ENCODE data around the gene TSHZ1. TPM values are rescaled to one million over a fixed set of nuclear protein-coding genes. Genes with fewer than 3 reads are reported as not detected.
"Not testable (repeated sequence)": the region's sequence is repeated elsewhere in the genome, so short reads cannot be mapped to it uniquely, and the experiment has no call there.

Gene TSHZ1
- total and polyA plus RNA-seq, 7 donors = 2.0 to 10.5 (median 9.7) TPM

GRCh38 chr18:75183973-75184493 is 26.6 kb upstream of the TSHZ1 start:
- Histone ChIP-seq H3K36me3 (ENCODE audit: insufficient read depth in 1 of 2, low read depth in 1 of 2) (no peaks in the 10 kb centered on the region), H3K4me3 (no peak overlapping the region), H3K9me3 (no peaks in the 10 kb centered on the region), H3K27ac (no peak overlapping the region), H3K4me1 (no peaks in the 10 kb centered on the region), H3K27me3 (ENCODE audit: insufficient read depth in 3 of 3, low read length in 2 of 3) (no peaks in the 10 kb centered on the region)
- no peak for DNase-seq
- TF ChIP-seq, protein P1, sequence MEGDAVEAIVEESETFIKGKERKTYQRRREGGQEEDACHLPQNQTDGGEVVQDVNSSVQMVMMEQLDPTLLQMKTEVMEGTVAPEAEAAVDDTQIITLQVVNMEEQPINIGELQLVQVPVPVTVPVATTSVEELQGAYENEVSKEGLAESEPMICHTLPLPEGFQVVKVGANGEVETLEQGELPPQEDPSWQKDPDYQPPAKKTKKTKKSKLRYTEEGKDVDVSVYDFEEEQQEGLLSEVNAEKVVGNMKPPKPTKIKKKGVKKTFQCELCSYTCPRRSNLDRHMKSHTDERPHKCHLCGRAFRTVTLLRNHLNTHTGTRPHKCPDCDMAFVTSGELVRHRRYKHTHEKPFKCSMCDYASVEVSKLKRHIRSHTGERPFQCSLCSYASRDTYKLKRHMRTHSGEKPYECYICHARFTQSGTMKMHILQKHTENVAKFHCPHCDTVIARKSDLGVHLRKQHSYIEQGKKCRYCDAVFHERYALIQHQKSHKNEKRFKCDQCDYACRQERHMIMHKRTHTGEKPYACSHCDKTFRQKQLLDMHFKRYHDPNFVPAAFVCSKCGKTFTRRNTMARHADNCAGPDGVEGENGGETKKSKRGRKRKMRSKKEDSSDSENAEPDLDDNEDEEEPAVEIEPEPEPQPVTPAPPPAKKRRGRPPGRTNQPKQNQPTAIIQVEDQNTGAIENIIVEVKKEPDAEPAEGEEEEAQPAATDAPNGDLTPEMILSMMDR (IDR thresholded peaks at IDR 0.05) = no peak
- intact Hi-C loops (cut with DNase I) = no loop called here
- no peak for ATAC-seq
- WGBS, 3 donors = 88 to 93% (median 92%) methylated on average over 14 of the region's 14 CpGs

- H3K4me3 ChIP-seq = no peak overlapping the region
- intact Hi-C loops (cut with DNase I) = no loop called here
- WGBS, 3 donors = 65 to 81% (median 73%) methylated on average over 3 of the region's 3 CpGs
- H3K36me3 ChIP-seq (ENCODE audit: insufficient read depth in 1 of 2, low read depth in 1 of 2) = no peaks in the 10 kb centered on the region
- no peaks in the 10 kb centered on the region for H3K4me1 ChIP-seq
- no peaks in the 10 kb centered on the region for H3K9me3 ChIP-seq
- TF ChIP-seq, protein P1 (IDR thresholded peaks at IDR 0.05) = no peak
- ATAC-seq (no peak), DNase-seq (no peak)
- no peaks in the 10 kb centered on the region for H3K27me3 ChIP-seq (ENCODE audit: insufficient read depth in 3 of 3, low read length in 2 of 3)
- H3K27ac ChIP-seq = no peak overlapping the region
Measured at GRCh38 chr18:75185460-75185859, 25.1 kb upstream of the TSHZ1 start.

GRCh38 chr18:75187702-75188101 is 22.9 kb upstream of the TSHZ1 start:
- WGBS, 3 donors = 76 to 92% (median 87%) methylated on average over 4 of the region's 4 CpGs
- intact Hi-C loops (cut with DNase I); H3K27ac ChIP-seq; DNase-seq; H3K4me1 ChIP-seq; ATAC-seq; H3K9me3 ChIP-seq; H3K4me3 ChIP-seq; H3K27me3 ChIP-seq (ENCODE audit: insufficient read depth in 3 of 3, low read length in 2 of 3); H3K36me3 ChIP-seq (ENCODE audit: insufficient read depth in 1 of 2, low read depth in 1 of 2): not testable (repeated sequence)

DNA sequence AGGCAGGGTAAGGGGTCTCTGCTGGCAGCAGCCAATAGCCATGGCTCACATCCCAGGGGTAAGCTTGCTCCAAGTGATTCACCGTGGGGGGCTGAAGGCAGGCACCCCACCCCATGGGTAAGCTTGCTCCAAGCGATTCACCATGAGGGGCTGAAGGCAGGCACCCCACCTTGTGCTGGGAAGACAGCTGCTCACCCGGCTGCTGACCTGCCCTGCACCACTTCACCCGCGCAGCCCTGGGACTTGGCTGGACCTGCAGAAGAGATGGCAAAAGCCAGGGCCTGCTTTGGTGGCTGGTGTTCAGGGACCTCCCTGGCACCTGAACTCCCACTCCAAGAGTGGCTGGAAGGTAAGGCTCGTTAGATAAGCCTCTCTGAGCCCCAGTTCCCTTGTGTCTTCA is 20.9 kb upstream of the TSHZ1 start:
- no peaks in the 10 kb centered on the region for H3K9me3 ChIP-seq
- no peak for DNase-seq
- no peak for ATAC-seq
- H3K4me3 ChIP-seq = no peak overlapping the region
- H3K36me3 ChIP-seq (ENCODE audit: insufficient read depth in 1 of 2, low read depth in 1 of 2) = no peaks in the 10 kb centered on the region
- intact Hi-C loops (cut with DNase I) = no loop called here
- H3K4me1 ChIP-seq = no peaks in the 10 kb centered on the region
- TF ChIP-seq, protein P1 (IDR thresholded peaks at IDR 0.05) = no peak
- no peaks in the 10 kb centered on the region for H3K27me3 ChIP-seq (ENCODE audit: insufficient read depth in 3 of 3, low read length in 2 of 3)
- WGBS, 3 donors = 90 to 94% (median 92%) methylated on average over 6 of the region's 6 CpGs
- no peak overlapping the region for H3K27ac ChIP-seq

GRCh38 chr18:75192899-75193298 is 17.7 kb upstream of the TSHZ1 start:
- intact Hi-C loops (cut with DNase I) = no loop called here

More at GRCh38 chr18:75192899-75193298, 17.7 kb upstream of the TSHZ1 start:
- TF ChIP-seq, protein P1 (IDR thresholded peaks at IDR 0.05) = no peak
- Histone ChIP-seq H3K27me3 (ENCODE audit: insufficient read depth in 3 of 3, low read length in 2 of 3) (no peaks in the 10 kb centered on the region), H3K9me3 (no peaks in the 10 kb centered on the region), H3K4me1 (peaks cover 9% of the 10 kb centered on the region), H3K36me3 (ENCODE audit: insufficient read depth in 1 of 2, low read depth in 1 of 2) (no peaks in the 10 kb centered on the region), H3K4me3 (no peak overlapping the region), H3K27ac (no peak overlapping the region)
- ATAC-seq = no peak
- WGBS, 3 donors = 52 to 70% (median 55%) methylated on average over 7 of the region's 7 CpGs
- no peak for DNase-seq

Data from psoas muscle (tissue), 8 donors.